WTC11 (cell line): Measurements from ENCODE around the gene PAX9. TPM values are rescaled to one million over a fixed set of nuclear protein-coding genes. Genes with fewer than 3 reads are reported as not detected.

Source experiments
- ATAC-seq: fragments of 200-7000 bp; cut with Tn5 transposase; 2 replicates; pipeline ENCODE4 v1.10.0; 2021; ENCODE audit warnings: mild to moderate bottlenecking, moderate library complexity
- CTCF ChIA-PET: fragments of 300-600 bp; sonication (Branson Sonifier 250); formaldehyde crosslinking; loops from one replicate; lab custom pipeline; 2021; ENCODE audit warnings: antibody characterized with exemption; lab: Charles Lee
- POLR2A ChIA-PET: fragments of 350-600 bp; sonication (Branson Sonifier 250); formaldehyde crosslinking; loops from one replicate; lab custom pipeline; 2021; ENCODE audit warnings: antibody characterized with exemption; lab: Charles Lee
- DNase-seq: peaks from one replicate; pipeline ENCODE4 v3.0.0; 2021; ENCODE audit warnings: low spot score
- H3K27ac Mint-ChIP-seq: 2 replicates; pipeline ENCODE4 v1.8.0; 2021; ENCODE audit warnings: mixed read lengths
- H3K27me3 Mint-ChIP-seq: 2 replicates; pipeline ENCODE4 v1.8.0; 2021; ENCODE audit warnings: low read depth, mild to moderate bottlenecking, moderate library complexity, mixed read lengths
- H3K36me3 Mint-ChIP-seq: 2 replicates; pipeline ENCODE4 v1.8.0; 2021; ENCODE audit warnings: mixed read lengths
- H3K4me1 Mint-ChIP-seq: 2 replicates; pipeline ENCODE4 v1.8.0; 2022; ENCODE audit warnings: mixed read lengths
- H3K4me3 Mint-ChIP-seq: 2 replicates; pipeline ENCODE4 v1.8.0; 2021; ENCODE audit warnings: mild to moderate bottlenecking, moderate library complexity, mixed read lengths
- H3K9me3 Mint-ChIP-seq: 2 replicates; pipeline ENCODE4 v1.8.0; 2021; ENCODE audit warnings: mixed read lengths
- ATF2 ChIP-seq: sonication (generic); formaldehyde crosslinking; IDR thresholded peaks from 2 replicates; pipeline ENCODE4 v1.8.1; 2022; ENCODE audit warnings: low read depth, missing genetic modification reagents, borderline replicate concordance
- CTCF ChIP-seq: fragments of 200-600 bp; IDR thresholded peaks from 2 replicates; pipeline ENCODE4 v1.8.0; 2022; ENCODE audit warnings: antibody characterized with exemption
- GABPB1 ChIP-seq: sonication (generic); formaldehyde crosslinking; IDR thresholded peaks from 2 replicates; pipeline ENCODE4 v1.8.1; 2023; ENCODE audit warnings: mild to moderate bottlenecking, missing genetic modification reagents
- HMGA2 ChIP-seq: fragments of 250-450 bp; sonication (Bioruptor Pico); IDR thresholded peaks from 2 replicates; pipeline ENCODE4 v1.4.0; 2021; ENCODE audit warnings: mild to moderate bottlenecking, moderate library complexity
- NFATC4 ChIP-seq: fragments of 250-450 bp; sonication (Bioruptor Pico); IDR thresholded peaks from 2 replicates; pipeline ENCODE4 v1.9.0; 2021; ENCODE audit warnings: mild to moderate bottlenecking
- NFYB ChIP-seq: sonication (generic); formaldehyde crosslinking; conservative IDR thresholded peaks from 2 replicates; pipeline ENCODE4 v1.8.0; 2022; ENCODE audit warnings: low read depth, missing genetic modification reagents
- NR3C1 ChIP-seq: sonication (generic); formaldehyde crosslinking; conservative IDR thresholded peaks from 2 replicates; pipeline ENCODE4 v1.8.1; 2023; ENCODE audit warnings: low read depth, mild to moderate bottlenecking, missing genetic modification reagents
- OVOL2 ChIP-seq: fragments of 250-450 bp; sonication (Bioruptor Pico); IDR thresholded peaks from 2 replicates; pipeline ENCODE4 v1.9.0; 2021; ENCODE audit warnings: mild to moderate bottlenecking, borderline replicate concordance
- PRDM15 ChIP-seq: sonication (generic); formaldehyde crosslinking; IDR thresholded peaks from 2 replicates; pipeline ENCODE4 v1.8.0; 2022; ENCODE audit warnings: missing genetic modification reagents
- SMAD3 ChIP-seq: sonication (generic); formaldehyde crosslinking; IDR thresholded peaks from 2 replicates; pipeline ENCODE4 v1.8.0; 2022; ENCODE audit warnings: missing genetic modification reagents, mild to moderate bottlenecking, borderline replicate concordance
- SOX15 ChIP-seq: fragments of 250-450 bp; sonication (Bioruptor Pico); IDR thresholded peaks from 2 replicates; pipeline ENCODE4 v1.9.0; 2021; ENCODE audit warnings: mild to moderate bottlenecking
- STAT6 ChIP-seq: sonication (generic); formaldehyde crosslinking; conservative IDR thresholded peaks from 2 replicates; pipeline ENCODE4 v1.8.1; 2023; ENCODE audit warnings: mild to moderate bottlenecking, low read depth, missing genetic modification reagents, moderate library complexity
- ZMAT4 ChIP-seq: fragments of 250-450 bp; sonication (Bioruptor Pico); IDR thresholded peaks from 2 replicates; pipeline ENCODE4 v1.9.0; 2021; ENCODE audit warnings: mild to moderate bottlenecking
- ZNF121 ChIP-seq: sonication (generic); formaldehyde crosslinking; IDR thresholded peaks from 2 replicates; pipeline ENCODE4 v1.8.0; 2023; ENCODE audit warnings: missing genetic modification reagents
- ZNF263 ChIP-seq: sonication (generic); formaldehyde crosslinking; IDR thresholded peaks from 2 replicates; pipeline ENCODE4 v1.8.1; 2022; ENCODE audit warnings: low read depth, mild to moderate bottlenecking, moderate library complexity, missing genetic modification reagents
- ZNF396 ChIP-seq: fragments of 250-450 bp; sonication (Bioruptor Pico); IDR thresholded peaks from 2 replicates; pipeline ENCODE4 v1.8.0; 2021; ENCODE audit warnings: mild to moderate bottlenecking, moderate library complexity, borderline replicate concordance
- ZNF512 ChIP-seq: sonication (generic); formaldehyde crosslinking; IDR thresholded peaks from 2 replicates; pipeline ENCODE4 v1.8.1; 2022; ENCODE audit warnings: missing genetic modification reagents, borderline replicate concordance
- total RNA-seq: library from RNA; stranded (reverse); gene quantifications from 3 replicates; pipeline ENCODE4 v1.2.3, GENCODE V29; 2021

The PAX9 gene
- total RNA-seq, 1 experiment from 2014 or later = not detected

GRCh38 chr14:36713960-36714703, 52.5 kb downstream of the PAX9 start (continued):
- TF ChIP-seq NR3C1 (no peak), GABPB1 (no peak)

GRCh38 chr14:36716614-36717184, 55.0 kb downstream of the PAX9 start:
- TF ChIP-seq GABPB1 = peak; percentile 56; the same call in 1 of the 2 replicates
- TF ChIP-seq STAT6 = no peak
- no peak for TF ChIP-seq ZNF512
- TF ChIP-seq, all 79 proteins: peak for 1
- Mint-ChIP-seq H3K4me1 (peaks cover 12% of the 10 kb centered on the region), H3K27me3 (no peaks in the 10 kb centered on the region), H3K27ac (no peak overlapping the region), H3K4me3 (no peak overlapping the region), H3K9me3 (no peaks in the 10 kb centered on the region), H3K36me3 (no peaks in the 10 kb centered on the region)
- ChIA-PET POLR2A (no interaction called here), CTCF (interaction anchor here (1.4 to 2.0 kb wide), 3 partner anchors 31 to 514 kb away, joined by 4 to 11 read pairs (median 9); no protein-coding TSS in a partner anchor)
- ATAC-seq (peak; percentile 24; the same call in 1 of the 2 replicates), DNase-seq (no peak)

- Mint-ChIP-seq H3K27ac (no peak overlapping the region), H3K27me3 (no peaks in the 10 kb centered on the region), H3K9me3 (no peaks in the 10 kb centered on the region), H3K4me3 (no peak overlapping the region), H3K36me3 (no peaks in the 10 kb centered on the region), H3K4me1 (peaks cover 12% of the 10 kb centered on the region)
- ChIA-PET POLR2A (no interaction called here), CTCF (interaction anchor here (0.9 to 2.0 kb wide), 4 partner anchors 30 to 513 kb away, joined by 3 to 11 read pairs (median 6); no protein-coding TSS in a partner anchor)
- TF ChIP-seq NFYB (CRISPR knock-in tag) (no peak), HMGA2 (CRISPR knock-in tag) (no peak)
- ATAC-seq (peak; percentile 87), DNase-seq (peak; percentile 24)
These were observed 55.7 kb downstream of the PAX9 start for GRCh38 chr14:36717363-36717762.

GRCh38 chr14:36718216-36718615, 56.6 kb downstream of the PAX9 start:
- no peak overlapping the region for H3K27ac Mint-ChIP-seq
- no peak for ATAC-seq
- CTCF ChIA-PET = interaction anchor here (0.9 to 2.0 kb wide), 2 partner anchors 70 to 400 kb away, joined by 3 to 9 read pairs; no protein-coding TSS in a partner anchor
- TF ChIP-seq SOX15 (CRISPR knock-in tag) (no peak), ZNF121 (CRISPR knock-in tag) (no peak), ATF2 (CRISPR knock-in tag) (no peak), CTCF (no peak), ZNF396 (CRISPR knock-in tag) (no peak), ZNF263 (no peak), NFATC4 (CRISPR knock-in tag) (no peak), OVOL2 (CRISPR knock-in tag) (no peak), SMAD3 (CRISPR knock-in tag) (no peak), ZMAT4 (CRISPR knock-in tag) (no peak), PRDM15 (CRISPR knock-in tag) (no peak)

More at GRCh38 chr14:36718216-36718615, 56.6 kb downstream of the PAX9 start:
- H3K36me3 Mint-ChIP-seq = no peaks in the 10 kb centered on the region
- peaks cover 12% of the 10 kb centered on the region for H3K4me1 Mint-ChIP-seq
- H3K4me3 Mint-ChIP-seq = no peak overlapping the region
- H3K27me3 Mint-ChIP-seq = no peaks in the 10 kb centered on the region
- DNase-seq = no peak
- POLR2A ChIA-PET = no interaction called here
- no peaks in the 10 kb centered on the region for H3K9me3 Mint-ChIP-seq
